HG03520 (cell line): ENCODE measurements around the gene KCNK5.

Experiments used
- ATAC-seq: cut with Tn5 transposase; IDR thresholded peaks from one replicate; pipeline ENCODE4 v1.9.1; 2021; ENCODE audit warnings: mild to moderate bottlenecking, moderate library complexity; ENCODE audit not compliant: unreplicated experiment

Gene KCNK5

GRCh38 chr6:39178235-39178634 is 51.0 kb downstream of the KCNK5 start:
- no peak for ATAC-seq

- ATAC-seq = no peak
Observed at GRCh38 chr6:39177130-39177529, 52.1 kb downstream of the KCNK5 start.

- ATAC-seq = no peak
Observed at GRCh38 chr6:39173270-39173669, 56.0 kb downstream of the KCNK5 start.

GRCh38 chr6:39172377-39172757 is 56.9 kb downstream of the KCNK5 start:
- ATAC-seq = no peak

GRCh38 chr6:39171489-39172376 is 57.5 kb downstream of the KCNK5 start:
- ATAC-seq = no peak

- ATAC-seq = no peak
Observed at GRCh38 chr6:39170860-39171259, 58.4 kb downstream of the KCNK5 start.

GRCh38 chr6:39170389-39170788 is 58.9 kb downstream of the KCNK5 start:
- ATAC-seq = no peak

GRCh38 chr6:39169448-39170344 is 59.6 kb downstream of the KCNK5 start:
- ATAC-seq = no peak

GRCh38 chr6:39167866-39168625 is 61.2 kb downstream of the KCNK5 start:
- no peak for ATAC-seq

- no peak for ATAC-seq
Observed at GRCh38 chr6:39167321-39167720, 62.0 kb downstream of the KCNK5 start.

GRCh38 chr6:39166912-39167290 is 62.4 kb downstream of the KCNK5 start:
- ATAC-seq = no peak

- ATAC-seq = no peak
Observed at GRCh38 chr6:39166189-39166911, 62.9 kb downstream of the KCNK5 start.

GRCh38 chr6:39157511-39157910 is 71.8 kb downstream of the KCNK5 start:
- ATAC-seq = no peak

- no peak for ATAC-seq
Observed at GRCh38 chr6:39156801-39157200, 72.5 kb downstream of the KCNK5 start.

- ATAC-seq = no peak
Observed at GRCh38 chr6:39154705-39155104, 74.6 kb downstream of the KCNK5 start.

- no peak for ATAC-seq
Observed at GRCh38 chr6:39153766-39154397, 75.4 kb downstream of the KCNK5 start.

- no peak for ATAC-seq
Observed at GRCh38 chr6:39152262-39152661, 77.0 kb downstream of the KCNK5 start.

GRCh38 chr6:39151211-39151610 is 78.1 kb downstream of the KCNK5 start:
- no peak for ATAC-seq

GRCh38 chr6:39144481-39145173 is 84.6 kb downstream of the KCNK5 start:
- ATAC-seq = no peak
